Measurements from ENCODE around the gene C1QTNF8.

- TF ChIP-seq REST (IDR thresholded peaks at IDR 0.05; ENCODE audit: insufficient read depth in 1 of 2, low read depth in 2 of 2, low read length in 2 of 2) (no peak), TAF1 (IDR thresholded peaks at IDR 0.05; ENCODE audit: borderline replicate concordance, insufficient read depth, low read length) (no peak)
Measured at GRCh38 chr16:1125471-1125870, 29.4 kb upstream of the C1QTNF8 start.

Measured in PFSK-1 (cell line).